Gastrocnemius medialis (tissue), 4 donors: Measurements from ENCODE around the gene RALGAPA2. TPM values are rescaled to one million over a fixed set of nuclear protein-coding genes. Genes with fewer than 3 reads are reported as not detected.

Experiments
- ATAC-seq, 2 donors: fragments of 150-250 bp; one replicate each; pipeline ENCODE4 v1.9.1; 2016
- DNase-seq, 2 donors: peaks; one replicate each; pipeline ENCODE4 v3.0.0-alpha.2; 2019
- H3K27ac ChIP-seq, 4 donors: fragments of 200-600 bp; sonication (generic); 1 replicate in 1 of 4; 2 replicates in 3 of 4; pipeline ENCODE4 v1.5.1; 2016 to 2018; ENCODE audit warnings: mild to moderate bottlenecking in 2 of 4, moderate library complexity in 1 of 4
- H3K27me3 ChIP-seq, 3 donors: fragments of 200-600 bp; sonication (generic) in 2 of 3; 1 replicate in 1 of 3; 2 replicates in 2 of 3; pipeline versions ENCODE4 v1.5.1 to v1.6.0; 2016 to 2019; ENCODE audit warnings: mild to moderate bottlenecking in 1 of 3, moderate library complexity in 1 of 3
- H3K36me3 ChIP-seq, 2 donors: fragments of 200-600 bp; sonication (generic) in 1 of 2; one replicate each; pipeline ENCODE4 v1.5.1; 2017 to 2018
- H3K4me1 ChIP-seq, 2 donors: fragments of 200-600 bp; sonication (generic) in 1 of 2; one replicate each; pipeline ENCODE4 v1.5.1; 2016 to 2017; ENCODE audit warnings: mild to moderate bottlenecking in 2 of 2
- H3K4me3 ChIP-seq, 4 donors: fragments of 200-600 bp; sonication (generic) in 3 of 4; 1 replicate in 1 of 4; 2 replicates in 3 of 4; pipeline ENCODE4 v1.5.1; 2016 to 2019; ENCODE audit warnings: mild to moderate bottlenecking in 2 of 4
- H3K9me3 ChIP-seq, 3 donors: fragments of 200-600 bp; sonication (generic) in 2 of 3; 1 replicate in 1 of 3; 2 replicates in 2 of 3; pipeline ENCODE4 v1.5.1; 2016 to 2019
- CTCF ChIP-seq, 5 experiments: fragments of 450-650 bp in 3 of 5; fragments of 200-600 bp in 2 of 5; sonication (generic) in 2 of 5; IDR thresholded peaks in 4 of 5; conservative IDR thresholded peaks in 1 of 5; 1 replicate in 4 of 5; 2 replicates in 1 of 5; pipeline ENCODE4 v1.5.1; 2016 to 2019; ENCODE audit warnings: antibody characterized with exemption in 5 of 5, mild to moderate bottlenecking in 3 of 5, moderate library complexity in 3 of 5
- POLR2A ChIP-seq, 2 donors: fragments of 450-650 bp; IDR thresholded peaks; one replicate each; pipeline ENCODE4 v1.6.1; 2017; ENCODE audit warnings: antibody characterized with exemption in 2 of 2, mild to moderate bottlenecking in 2 of 2, moderate library complexity in 2 of 2
- in situ Hi-C, 4 donors: fragments of 200-750 bp; cut with MboI; loops; one replicate each; pipeline versions ENCODE4 v1.15.0 to v1.8.0; 2017; ENCODE audit warnings: low sequenced_read_pairs in 4 of 4
- intact Hi-C: fragments of 100-400 bp; cut with DNase I; formaldehyde crosslinking; loops from one replicate; pipeline ENCODE4 v1.15.1; 2023; ENCODE audit warnings: low total_unique reads
- total RNA-seq, 4 donors: library from RNA; depleted of rRNA; stranded (reverse); fragments of >200 nt; gene quantifications; one replicate each; pipeline versions ENCODE4 v1.1.0 to v1.2.3, GENCODE V29; 2016

Gene RALGAPA2
- total RNA-seq, 4 donors from 2014 or later, result 43.2 to 56.9 (median 52.0) TPM

GRCh38 chr20:20427227-20427864, 285.1 kb downstream of the RALGAPA2 start:
- no peak for TF ChIP-seq CTCF (IDR thresholded peaks at IDR 0.05 in 4 of 5, conservative IDR thresholded peaks at IDR 0.05 in 1 of 5)
- TF ChIP-seq POLR2A (IDR thresholded peaks at IDR 0.05), result no peak
- DNase-seq (peak in 1 of 2 donors; percentile 51), ATAC-seq (peak in 1 of 2 donors; percentile 58)
- peaks cover 8 to 12% of the 10 kb centered on the region in 2 donors for H3K4me1 ChIP-seq
- H3K27ac ChIP-seq, result no peak overlapping the region
- in situ Hi-C loops (no loop called here), intact Hi-C loops (no loop called here)
- no peaks in the 10 kb centered on the region for H3K9me3 ChIP-seq
- peaks cover 0 to 2% of the 10 kb centered on the region in 2 donors for H3K36me3 ChIP-seq
- no peaks in the 10 kb centered on the region for H3K27me3 ChIP-seq
- no peak overlapping the region for H3K4me3 ChIP-seq

- Histone ChIP-seq H3K27me3 (no peaks in the 10 kb centered on the region), H3K4me1 (peaks cover 8 to 12% of the 10 kb centered on the region in 2 donors), H3K4me3 (no peak overlapping the region), H3K36me3 (peaks cover 0 to 6% of the 10 kb centered on the region in 2 donors), H3K27ac (no peak overlapping the region), H3K9me3 (no peaks in the 10 kb centered on the region)
- in situ Hi-C loops, result no loop called here
- ATAC-seq, result no peak
- intact Hi-C loops, result no loop called here
- DNase-seq, result no peak
- TF ChIP-seq POLR2A (IDR thresholded peaks at IDR 0.05), result no peak
- TF ChIP-seq CTCF (IDR thresholded peaks at IDR 0.05 in 4 of 5, conservative IDR thresholded peaks at IDR 0.05 in 1 of 5), result no peak
These were observed 285.9 kb downstream of the RALGAPA2 start for GRCh38 chr20:20426655-20426907.

GRCh38 chr20:20425823-20426654, 286.4 kb downstream of the RALGAPA2 start:
- Histone ChIP-seq H3K27me3 (no peaks in the 10 kb centered on the region), H3K4me1 (peaks cover 8 to 12% of the 10 kb centered on the region in 2 donors), H3K36me3 (peaks cover 0 to 6% of the 10 kb centered on the region in 2 donors), H3K4me3 (no peak overlapping the region), H3K27ac (no peak overlapping the region), H3K9me3 (no peaks in the 10 kb centered on the region)
- peak in 1 of 2 donors; percentile 62 for ATAC-seq
- DNase-seq, result no peak
- in situ Hi-C loops, result no loop called here
- intact Hi-C loops, result no loop called here
- TF ChIP-seq CTCF (IDR thresholded peaks at IDR 0.05 in 4 of 5, conservative IDR thresholded peaks at IDR 0.05 in 1 of 5) (no peak), POLR2A (IDR thresholded peaks at IDR 0.05) (no peak)

- ATAC-seq, result no peak
- in situ Hi-C loops (no loop called here), intact Hi-C loops (no loop called here)
- H3K27ac ChIP-seq, result no peak overlapping the region
- H3K9me3 ChIP-seq, result no peaks in the 10 kb centered on the region
- peaks cover 0 to 6% of the 10 kb centered on the region in 2 donors for H3K36me3 ChIP-seq
- no peak overlapping the region for H3K4me3 ChIP-seq
- H3K4me1 ChIP-seq, result peaks cover 8 to 12% of the 10 kb centered on the region in 2 donors
- DNase-seq, result no peak
- TF ChIP-seq POLR2A (IDR thresholded peaks at IDR 0.05), result no peak
- no peak for TF ChIP-seq CTCF (IDR thresholded peaks at IDR 0.05 in 4 of 5, conservative IDR thresholded peaks at IDR 0.05 in 1 of 5)
- no peaks in the 10 kb centered on the region for H3K27me3 ChIP-seq
These were observed 289.3 kb downstream of the RALGAPA2 start for GRCh38 chr20:20423117-20423516.
